Measurements from ENCODE around the gene FASTKD2. TPM values are rescaled to one million over a fixed set of nuclear protein-coding genes. Genes with fewer than 3 reads are reported as not detected.
A peak's percentile ranks its signal among the peaks of the same experiment; 100 is the strongest.

Gene FASTKD2
- total and polyA plus RNA-seq, 2 experiments from 2014 or later = 22.3 to 24.5 TPM

DNA sequence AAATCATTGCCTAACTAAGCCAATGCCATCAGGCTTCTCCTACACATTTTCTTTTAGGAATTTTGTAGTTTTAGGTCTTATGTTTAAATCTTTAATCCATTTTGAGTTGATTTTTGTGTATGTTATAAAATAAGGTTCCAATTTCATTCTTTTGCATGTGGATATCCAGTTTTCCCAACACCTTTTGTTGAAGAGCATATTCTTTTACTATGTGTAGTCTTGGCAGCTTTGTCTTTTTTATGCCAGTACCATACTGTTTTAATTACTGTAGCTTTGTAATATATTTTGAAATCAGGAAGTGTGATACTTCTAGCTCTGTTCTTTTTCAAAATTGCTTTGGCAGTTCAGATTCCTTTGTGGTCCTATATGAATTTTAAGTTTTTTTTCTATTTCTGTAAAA is 11.0 kb downstream of the FASTKD2 start:
- Histone ChIP-seq H3K9me3 (ENCODE audit: low read depth) (no peaks in the 10 kb centered on the region), H3K27me3 (no peaks in the 10 kb centered on the region), H3K4me1 (ENCODE audit: low read depth) (no peaks in the 10 kb centered on the region), H3K4me3 (no peak overlapping the region), H3K36me3 (peaks cover 40% of the 10 kb centered on the region), H3K27ac (no peak overlapping the region)
- DNase-seq (ENCODE audit: low read depth in 1 of 2, low spot score in 1 of 2) = no peak
- TF ChIP-seq, protein P1, sequence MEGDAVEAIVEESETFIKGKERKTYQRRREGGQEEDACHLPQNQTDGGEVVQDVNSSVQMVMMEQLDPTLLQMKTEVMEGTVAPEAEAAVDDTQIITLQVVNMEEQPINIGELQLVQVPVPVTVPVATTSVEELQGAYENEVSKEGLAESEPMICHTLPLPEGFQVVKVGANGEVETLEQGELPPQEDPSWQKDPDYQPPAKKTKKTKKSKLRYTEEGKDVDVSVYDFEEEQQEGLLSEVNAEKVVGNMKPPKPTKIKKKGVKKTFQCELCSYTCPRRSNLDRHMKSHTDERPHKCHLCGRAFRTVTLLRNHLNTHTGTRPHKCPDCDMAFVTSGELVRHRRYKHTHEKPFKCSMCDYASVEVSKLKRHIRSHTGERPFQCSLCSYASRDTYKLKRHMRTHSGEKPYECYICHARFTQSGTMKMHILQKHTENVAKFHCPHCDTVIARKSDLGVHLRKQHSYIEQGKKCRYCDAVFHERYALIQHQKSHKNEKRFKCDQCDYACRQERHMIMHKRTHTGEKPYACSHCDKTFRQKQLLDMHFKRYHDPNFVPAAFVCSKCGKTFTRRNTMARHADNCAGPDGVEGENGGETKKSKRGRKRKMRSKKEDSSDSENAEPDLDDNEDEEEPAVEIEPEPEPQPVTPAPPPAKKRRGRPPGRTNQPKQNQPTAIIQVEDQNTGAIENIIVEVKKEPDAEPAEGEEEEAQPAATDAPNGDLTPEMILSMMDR (IDR thresholded peaks at IDR 0.05; ENCODE audit: low read depth, low read length) = no peak

DNA sequence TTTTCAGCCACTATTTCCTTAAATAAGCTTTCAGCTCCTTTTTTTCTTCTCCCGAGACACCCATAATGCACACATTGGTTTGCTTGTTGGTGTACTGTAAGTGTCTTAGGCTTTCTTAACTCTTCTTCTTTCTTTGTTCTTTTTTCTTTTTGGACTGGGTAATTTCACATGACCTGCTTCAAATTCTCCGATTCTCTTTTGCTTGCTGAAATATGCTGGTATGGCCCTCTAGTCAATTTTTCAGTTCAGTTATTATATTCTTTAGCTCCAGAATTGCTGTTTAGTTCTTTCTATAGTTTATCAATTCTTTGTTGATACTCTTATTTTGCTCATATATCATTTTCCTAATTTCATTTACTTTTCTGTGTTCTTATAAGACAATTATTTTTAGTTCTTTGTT is 15.3 kb downstream of the FASTKD2 start:
- Histone ChIP-seq H3K36me3 (peaks cover 17% of the 10 kb centered on the region), H3K4me3 (no peak overlapping the region), H3K27me3 (no peaks in the 10 kb centered on the region), H3K4me1 (ENCODE audit: low read depth) (no peaks in the 10 kb centered on the region), H3K27ac (no peak overlapping the region), H3K9me3 (ENCODE audit: low read depth) (no peaks in the 10 kb centered on the region)
- DNase-seq (ENCODE audit: low read depth in 1 of 2, low spot score in 1 of 2) = no peak
- TF ChIP-seq, protein P1 (IDR thresholded peaks at IDR 0.05; ENCODE audit: low read depth, low read length) = no peak

DNA sequence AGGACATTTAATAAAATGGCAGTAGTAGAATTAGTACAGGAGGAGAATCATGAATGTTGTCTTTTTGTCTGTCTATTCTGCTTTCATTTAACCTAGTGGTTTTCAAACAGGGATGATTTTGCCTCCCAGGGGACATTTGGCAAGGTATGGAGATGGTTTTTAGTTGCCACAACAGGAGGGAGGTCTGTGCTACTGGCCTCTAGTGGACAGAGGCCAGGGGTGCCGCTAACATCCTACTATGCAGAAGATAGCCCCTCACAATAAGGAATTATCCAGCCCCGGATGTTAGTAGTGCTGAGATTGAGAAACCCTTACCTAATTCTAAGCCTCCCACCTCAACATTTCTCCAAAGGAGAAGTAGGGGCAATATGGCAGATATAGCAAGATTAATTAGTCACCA is 18.3 kb downstream of the FASTKD2 start:
- Histone ChIP-seq H3K27ac (no peak overlapping the region), H3K27me3 (no peaks in the 10 kb centered on the region), H3K9me3 (ENCODE audit: low read depth) (no peaks in the 10 kb centered on the region), H3K36me3 (peaks cover 31% of the 10 kb centered on the region), H3K4me3 (no peak overlapping the region), H3K4me1 (ENCODE audit: low read depth) (no peaks in the 10 kb centered on the region)
- TF ChIP-seq, protein P1 (IDR thresholded peaks at IDR 0.05; ENCODE audit: low read depth, low read length) = peak; percentile 55
- peak; percentile 15 to 23 for DNase-seq (ENCODE audit: low read depth in 1 of 2, low spot score in 1 of 2)

DNA sequence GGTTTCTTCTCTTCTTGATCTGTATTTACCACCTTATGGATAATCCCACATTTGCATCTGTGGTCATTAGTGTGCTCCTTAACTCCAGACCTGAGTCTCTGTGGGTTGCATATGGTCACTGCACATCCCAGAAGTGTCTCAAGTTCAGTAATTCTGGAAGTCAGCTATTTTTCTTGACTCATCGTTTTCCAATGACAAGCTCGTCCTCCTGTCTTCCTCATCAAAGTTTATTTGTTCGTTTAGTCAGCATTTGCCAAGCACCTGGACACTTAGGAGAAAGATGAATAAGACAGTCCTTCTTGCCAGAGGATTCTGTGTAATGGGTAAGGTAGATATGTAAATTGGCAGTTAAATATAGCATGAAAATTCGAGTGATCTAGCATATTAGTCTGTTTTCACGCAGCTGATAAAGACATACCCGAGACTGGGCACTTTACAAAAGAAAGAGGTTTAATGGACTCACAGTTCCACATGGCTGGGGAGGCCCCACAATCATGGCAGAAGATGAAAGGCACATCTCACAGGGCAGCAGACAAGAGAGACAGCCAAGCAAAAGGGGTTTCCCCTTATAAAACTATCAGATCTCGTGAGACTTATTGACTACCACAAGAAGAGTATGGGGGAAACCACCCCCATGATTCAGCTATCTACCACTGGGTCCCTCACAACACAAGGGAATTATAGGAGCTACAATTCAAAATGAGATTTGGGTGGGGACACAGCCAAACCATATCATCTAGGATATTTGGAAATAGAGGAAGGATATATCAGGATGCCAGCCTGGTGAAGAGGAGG is 19.4 kb downstream of the FASTKD2 start:
- Histone ChIP-seq H3K27me3 (no peaks in the 10 kb centered on the region), H3K9me3 (ENCODE audit: low read depth) (no peaks in the 10 kb centered on the region), H3K4me1 (ENCODE audit: low read depth) (no peaks in the 10 kb centered on the region), H3K36me3 (peaks cover 36% of the 10 kb centered on the region), H3K27ac (no peak overlapping the region), H3K4me3 (no peak overlapping the region)
- TF ChIP-seq, protein P1 (IDR thresholded peaks at IDR 0.05; ENCODE audit: low read depth, low read length) = no peak
- no peak for DNase-seq (ENCODE audit: low read depth in 1 of 2, low spot score in 1 of 2)

DNA sequence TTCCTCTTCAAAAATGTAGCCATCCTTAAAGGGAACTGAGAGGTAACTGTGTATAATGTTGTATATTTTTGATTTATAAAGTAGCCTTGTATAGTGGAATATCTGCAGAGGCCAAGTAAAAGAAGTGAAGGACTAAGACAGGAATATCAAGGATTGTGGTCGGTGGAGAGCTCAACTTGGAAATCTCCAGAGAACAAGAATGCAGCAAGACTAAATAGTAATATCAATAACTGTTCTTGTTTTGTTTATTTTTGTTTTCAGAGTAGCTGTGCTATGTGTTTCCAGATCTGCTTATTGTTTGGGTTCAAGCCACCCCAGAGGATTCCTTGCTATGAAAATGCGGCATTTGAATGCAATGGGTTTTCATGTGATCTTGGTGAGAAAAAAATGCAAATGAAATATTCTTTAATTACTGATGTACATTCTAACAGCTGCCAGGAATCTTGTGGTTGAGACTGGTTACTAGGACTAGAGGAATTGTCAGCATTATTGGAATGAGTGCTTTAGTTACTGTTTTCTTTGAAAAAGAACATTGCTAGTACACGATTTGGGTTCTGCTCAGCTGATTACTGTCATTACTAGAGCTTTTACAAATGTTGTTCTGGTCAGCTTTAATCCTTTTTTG is 25.0 kb downstream of the FASTKD2 start:
- no peak for DNase-seq (ENCODE audit: low read depth in 1 of 2, low spot score in 1 of 2)
- Histone ChIP-seq H3K9me3 (ENCODE audit: low read depth) (no peaks in the 10 kb centered on the region), H3K4me3 (no peak overlapping the region), H3K27me3 (no peaks in the 10 kb centered on the region), H3K36me3 (peaks cover 46% of the 10 kb centered on the region), H3K4me1 (ENCODE audit: low read depth) (no peaks in the 10 kb centered on the region), H3K27ac (no peak overlapping the region)
- TF ChIP-seq, protein P1 (IDR thresholded peaks at IDR 0.05; ENCODE audit: low read depth, low read length) = no peak
